Body of pancreas (tissue), 4 donors: ENCODE measurements around the gene F10.

Experiments used
- CTCF ChIP-seq, 7 experiments: fragments of 450-650 bp in 4 of 7; fragments of 200-600 bp in 3 of 7; sonication (generic) in 3 of 7; IDR thresholded peaks; one replicate each; pipeline ENCODE4 v1.5.1; 2016 to 2019; ENCODE audit warnings: antibody characterized with exemption in 7 of 7
- POLR2A ChIP-seq, 3 donors: fragments of 450-650 bp; IDR thresholded peaks; one replicate each; pipeline ENCODE4 v1.6.1; 2016; ENCODE audit warnings: antibody characterized with exemption in 3 of 3, mild to moderate bottlenecking in 2 of 3

- no peak for TF ChIP-seq CTCF (IDR thresholded peaks at IDR 0.05)
- no peak for TF ChIP-seq POLR2A (IDR thresholded peaks at IDR 0.05)
Measured at GRCh38 chr13:113148940-113149503, 26.4 kb downstream of the F10 start.
